ENCODE data around the gene SLC25A53.
"Not testable (repeated sequence)": the region's sequence is repeated elsewhere in the genome, so short reads cannot be mapped to it uniquely, and the experiment has no call there.

The SLC25A53 gene

GRCh38 chrX:104117759-104118158 is 39.0 kb downstream of the SLC25A53 start:
- DNase-seq (ENCODE audit: low read depth in 1 of 2, low spot score in 1 of 2), result no peak
- no peak for TF ChIP-seq JUND (IDR thresholded peaks at IDR 0.05; ENCODE audit: low read depth)
- in situ Hi-C loops (cut with HindIII; ENCODE audit: low pct_unique_long_range_greater_than_20kb, low sequenced_read_pairs), result no loop called here

- DNase-seq (ENCODE audit: low read depth in 1 of 2, low spot score in 1 of 2), result peak; percentile 5 to 59
- in situ Hi-C loops (cut with HindIII; ENCODE audit: low pct_unique_long_range_greater_than_20kb, low sequenced_read_pairs), result no loop called here
- no peak for TF ChIP-seq JUND (IDR thresholded peaks at IDR 0.05; ENCODE audit: low read depth)
Measured at GRCh38 chrX:104113222-104113965, 43.4 kb downstream of the SLC25A53 start.

GRCh38 chrX:104112326-104112951 is 44.4 kb downstream of the SLC25A53 start, which contains the start of gene ZCCHC18:
Gene ZCCHC18 (plus strand): TSS chrX:104112523. CDS start chrX:104114112, 1,589 bp downstream.
- peak; percentile 13 to 36 for DNase-seq (ENCODE audit: low read depth in 1 of 2, low spot score in 1 of 2)
- no peak for TF ChIP-seq JUND (IDR thresholded peaks at IDR 0.05; ENCODE audit: low read depth)
- in situ Hi-C loops (cut with HindIII; ENCODE audit: low pct_unique_long_range_greater_than_20kb, low sequenced_read_pairs), result no loop called here

DNA sequence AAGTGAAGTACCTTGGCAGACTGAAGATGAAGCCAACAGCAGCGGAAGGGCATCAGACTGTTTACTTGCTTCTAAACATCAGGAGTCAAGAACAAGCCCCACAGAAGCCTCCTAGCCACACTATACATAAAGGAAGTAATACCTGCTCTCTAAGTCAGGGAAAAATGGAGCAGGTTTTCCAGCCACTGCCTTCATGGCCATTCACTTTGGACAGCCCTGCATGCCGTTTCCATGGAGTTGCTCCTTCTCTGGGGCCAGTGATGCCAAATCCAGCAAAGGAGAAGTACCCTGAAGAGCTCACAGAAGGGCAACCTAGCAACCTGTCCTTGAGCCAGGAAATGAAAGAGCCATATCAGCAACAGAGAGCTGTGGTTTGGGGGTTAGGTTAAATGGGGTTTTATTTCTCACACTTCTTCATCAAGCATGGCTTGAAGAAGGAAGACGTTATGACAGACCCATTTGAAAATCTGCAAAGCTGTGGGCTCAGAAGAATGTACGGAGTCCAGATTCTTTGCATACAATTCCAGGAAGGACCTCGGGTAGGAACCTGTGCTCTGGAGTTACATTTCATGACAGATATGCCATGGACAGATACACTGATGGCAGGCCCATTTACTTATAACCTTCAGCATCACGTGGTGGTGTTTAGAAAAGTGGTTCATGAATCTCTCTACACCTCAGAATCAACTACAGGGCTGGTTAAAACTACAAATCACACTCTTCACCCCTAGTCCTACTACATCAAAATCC is 46.1 kb downstream of the SLC25A53 start:
- DNase-seq (ENCODE audit: low read depth in 1 of 2, low spot score in 1 of 2); in situ Hi-C loops (cut with HindIII; ENCODE audit: low pct_unique_long_range_greater_than_20kb, low sequenced_read_pairs): not testable (repeated sequence)

- no peak for DNase-seq (ENCODE audit: low read depth in 1 of 2, low spot score in 1 of 2)
- in situ Hi-C loops (cut with HindIII; ENCODE audit: low pct_unique_long_range_greater_than_20kb, low sequenced_read_pairs), result no loop called here
- no peak for TF ChIP-seq JUND (IDR thresholded peaks at IDR 0.05; ENCODE audit: low read depth)
Measured at GRCh38 chrX:104108955-104109354, 47.9 kb downstream of the SLC25A53 start.

GRCh38 chrX:104105330-104106262 is 51.2 kb downstream of the SLC25A53 start:
- in situ Hi-C loops (cut with HindIII; ENCODE audit: low pct_unique_long_range_greater_than_20kb, low sequenced_read_pairs), result no loop called here
- no peak for TF ChIP-seq JUND (IDR thresholded peaks at IDR 0.05; ENCODE audit: low read depth)
- DNase-seq (ENCODE audit: low read depth in 1 of 2, low spot score in 1 of 2), result no peak

GRCh38 chrX:104104676-104105075 is 52.1 kb downstream of the SLC25A53 start:
- in situ Hi-C loops (cut with HindIII; ENCODE audit: low pct_unique_long_range_greater_than_20kb, low sequenced_read_pairs), result no loop called here
- no peak for DNase-seq (ENCODE audit: low read depth in 1 of 2, low spot score in 1 of 2)
- no peak for TF ChIP-seq JUND (IDR thresholded peaks at IDR 0.05; ENCODE audit: low read depth)

- no peak for TF ChIP-seq JUND (IDR thresholded peaks at IDR 0.05; ENCODE audit: low read depth)
- DNase-seq (ENCODE audit: low read depth in 1 of 2, low spot score in 1 of 2), result no peak
- in situ Hi-C loops (cut with HindIII; ENCODE audit: low pct_unique_long_range_greater_than_20kb, low sequenced_read_pairs), result no loop called here
Measured at GRCh38 chrX:104098919-104099318, 57.9 kb downstream of the SLC25A53 start.

- in situ Hi-C loops (cut with HindIII; ENCODE audit: low pct_unique_long_range_greater_than_20kb, low sequenced_read_pairs), result no loop called here
Measured at GRCh38 chrX:104098151-104098808, 58.5 kb downstream of the SLC25A53 start.

GRCh38 chrX:104085919-104086318 is 70.9 kb downstream of the SLC25A53 start:
- in situ Hi-C loops (cut with HindIII; ENCODE audit: low pct_unique_long_range_greater_than_20kb, low sequenced_read_pairs), result no loop called here
- TF ChIP-seq JUND (IDR thresholded peaks at IDR 0.05; ENCODE audit: low read depth), result no peak
- DNase-seq (ENCODE audit: low read depth in 1 of 2, low spot score in 1 of 2), result no peak

More at GRCh38 chrX:104098151-104098808, 58.5 kb downstream of the SLC25A53 start:
- peak; percentile 3 to 62 for DNase-seq (ENCODE audit: low read depth in 1 of 2, low spot score in 1 of 2)
- TF ChIP-seq JUND (IDR thresholded peaks at IDR 0.05; ENCODE audit: low read depth), result no peak

DNA sequence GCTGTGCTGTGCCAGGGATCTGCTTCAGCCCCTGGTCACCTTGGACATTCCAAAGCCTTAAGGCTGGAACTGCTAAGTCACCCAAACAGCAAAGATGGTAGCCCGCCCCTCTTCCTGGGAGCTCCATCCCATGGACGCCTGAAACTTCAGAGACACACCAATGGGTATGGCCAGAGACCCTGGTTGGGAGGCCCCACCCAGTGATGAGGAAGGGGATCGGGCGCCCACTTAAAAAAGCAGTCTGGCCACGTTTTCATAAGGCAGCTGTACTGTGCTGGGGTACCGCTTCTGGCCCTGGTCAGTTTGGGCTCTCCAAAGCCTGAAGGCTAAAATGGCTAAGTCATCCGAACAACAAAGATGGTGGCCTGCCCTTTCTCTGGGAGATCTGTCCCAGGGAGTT is 71.3 kb downstream of the SLC25A53 start:
- DNase-seq (ENCODE audit: low read depth in 1 of 2, low spot score in 1 of 2), result no peak
- in situ Hi-C loops (cut with HindIII; ENCODE audit: low pct_unique_long_range_greater_than_20kb, low sequenced_read_pairs), result no loop called here
- TF ChIP-seq JUND (IDR thresholded peaks at IDR 0.05; ENCODE audit: low read depth), result no peak
